ENCODE data around the gene PDE6A. TPM values are rescaled to one million over a fixed set of nuclear protein-coding genes. Genes with fewer than 3 reads are reported as not detected.
A peak's percentile ranks its signal among the peaks of the same experiment; 100 is the strongest.

The PDE6A gene
- total RNA-seq, 4 donors from 2014 or later, result 0.04 to 3.8 (median 2.2) TPM

GRCh38 chr5:149942199-149942598 is 2.4 kb downstream of the PDE6A start:
- intact Hi-C loops (cut with DNase I), result no loop called here
- TF ChIP-seq POLR2A (IDR thresholded peaks at IDR 0.05) (no peak), CTCF (IDR thresholded peaks at IDR 0.05) (peak in 2 of 6 experiments; percentile 9 to 12)
- Histone ChIP-seq H3K27me3 (no peaks in the 10 kb centered on the region), H3K4me3 (no peak overlapping the region), H3K27ac (peak overlapping the region; percentile 5 to 57 (median 39)), H3K4me1 (peaks cover 18 to 94% (median 37%) of the 10 kb centered on the region in 3 donors), H3K9me3 (no peaks in the 10 kb centered on the region), H3K36me3 (no peaks in the 10 kb centered on the region)
- WGBS, 2 donors, result 94 to 100% methylated on average over 2 of the region's 2 CpGs
- DNase-seq, result no peak

- TF ChIP-seq CTCF (IDR thresholded peaks at IDR 0.05) (no peak), POLR2A (IDR thresholded peaks at IDR 0.05) (no peak)
- Histone ChIP-seq H3K4me3 (no peak overlapping the region), H3K36me3 (no peaks in the 10 kb centered on the region), H3K27me3 (no peaks in the 10 kb centered on the region), H3K27ac (peak overlapping the region in 1 of 4 donors; percentile 38), H3K9me3 (no peaks in the 10 kb centered on the region), H3K4me1 (peaks cover 18 to 98% (median 37%) of the 10 kb centered on the region in 3 donors)
- no peak for DNase-seq
- intact Hi-C loops (cut with DNase I), result no loop called here
- 79 to 94% methylated on average over 4 of the region's 4 CpGs for WGBS, 2 donors
Measured at GRCh38 chr5:149941795-149942194, 2.8 kb downstream of the PDE6A start.

- H3K27ac ChIP-seq, result peak overlapping the region in 2 of 4 donors; percentile 80 to 86
Measured at GRCh38 chr5:149940941-149941644, 3.5 kb downstream of the PDE6A start.

GRCh38 chr5:149940077-149940574 is 4.5 kb downstream of the PDE6A start:
- peaks cover 18 to 100% (median 45%) of the 10 kb centered on the region in 3 donors for H3K4me1 ChIP-seq
- no peak for TF ChIP-seq POLR2A (IDR thresholded peaks at IDR 0.05)
- no peak for TF ChIP-seq CTCF (IDR thresholded peaks at IDR 0.05)
- 77 to 81% methylated on average over 9 of the region's 9 CpGs for WGBS, 2 donors
- intact Hi-C loops (cut with DNase I), result no loop called here
- no peaks in the 10 kb centered on the region for H3K9me3 ChIP-seq
- peak overlapping the region in 2 of 4 donors; percentile 80 to 86 for H3K27ac ChIP-seq
- no peak for DNase-seq
- no peaks in the 10 kb centered on the region for H3K36me3 ChIP-seq
- H3K4me3 ChIP-seq, result no peak overlapping the region
- no peaks in the 10 kb centered on the region for H3K27me3 ChIP-seq

More at GRCh38 chr5:149940941-149941644, 3.5 kb downstream of the PDE6A start:
- TF ChIP-seq POLR2A (IDR thresholded peaks at IDR 0.05), result no peak
- TF ChIP-seq CTCF (IDR thresholded peaks at IDR 0.05), result no peak
- Histone ChIP-seq H3K27me3 (no peaks in the 10 kb centered on the region), H3K4me1 (peaks cover 18 to 100% (median 37%) of the 10 kb centered on the region in 3 donors), H3K36me3 (no peaks in the 10 kb centered on the region), H3K9me3 (no peaks in the 10 kb centered on the region), H3K4me3 (no peak overlapping the region)
- intact Hi-C loops (cut with DNase I), result no loop called here
- DNase-seq, result no peak
- 79 to 85% methylated on average over 5 of the region's 5 CpGs for WGBS, 2 donors

GRCh38 chr5:149939546-149939945 is 5.0 kb downstream of the PDE6A start:
- intact Hi-C loops (cut with DNase I), result no loop called here
- TF ChIP-seq CTCF (IDR thresholded peaks at IDR 0.05), result no peak
- TF ChIP-seq POLR2A (IDR thresholded peaks at IDR 0.05), result no peak
- WGBS, 2 donors, result 35 to 47% methylated on average over 6 of the region's 6 CpGs
- no peaks in the 10 kb centered on the region for H3K36me3 ChIP-seq
- H3K27me3 ChIP-seq, result no peaks in the 10 kb centered on the region
- no peaks in the 10 kb centered on the region for H3K9me3 ChIP-seq
- no peak for DNase-seq
- peaks cover 18 to 97% (median 39%) of the 10 kb centered on the region in 3 donors for H3K4me1 ChIP-seq
- peak overlapping the region; percentile 36 to 86 (median 72) for H3K27ac ChIP-seq
- H3K4me3 ChIP-seq, result no peak overlapping the region
